SH-SY5Y (cell line): Measurements from ENCODE around the gene PRTN3.

ENCODE experiments used
- GATA2 ChIP-seq: IDR thresholded peaks from 2 replicates; pipeline ENCODE4 v1.6.1; 2011; ENCODE audit warnings: mild to moderate bottlenecking, low read depth, low read length
- GATA3 ChIP-seq: IDR thresholded peaks from 2 replicates; pipeline ENCODE4 v1.6.1; 2011; ENCODE audit warnings: low read depth, mild to moderate bottlenecking, low read length, moderate library complexity

GRCh38 chr19:825897-826644 is 14.7 kb upstream of the PRTN3 start:
- TF ChIP-seq GATA2 (no peak), GATA3 (no peak)
